Esophagus muscularis mucosa (tissue), 4 donors: ENCODE data around the gene AFAP1L2.

Source experiments
- EP300 ChIP-seq: sonication (generic); formaldehyde crosslinking; IDR thresholded peaks from one replicate; pipeline ENCODE4 v1.6.1; 2017; ENCODE audit warnings: antibody characterized with exemption
- POLR2A ChIP-seq: fragments of 450-650 bp; IDR thresholded peaks from one replicate; pipeline ENCODE4 v1.6.1; 2017; ENCODE audit warnings: antibody characterized with exemption, moderate library complexity, mild to moderate bottlenecking, low read depth
- POLR2AphosphoS5 ChIP-seq, 2 donors: sonication (generic); formaldehyde crosslinking; IDR thresholded peaks; one replicate each; pipeline ENCODE4 v1.6.1; 2017; ENCODE audit warnings: antibody characterized with exemption in 2 of 2
- TF ChIP-seq, protein P1 (sequence below), 3 experiments: fragments of 200-600 bp in 2 of 3; fragments of 450-650 bp in 1 of 3; sonication (generic) in 2 of 3; IDR thresholded peaks; one replicate each; pipeline ENCODE4 v1.5.1; 2017 to 2019; ENCODE audit warnings: antibody characterized with exemption in 3 of 3, mild to moderate bottlenecking in 2 of 3, moderate library complexity in 1 of 3

DNA sequence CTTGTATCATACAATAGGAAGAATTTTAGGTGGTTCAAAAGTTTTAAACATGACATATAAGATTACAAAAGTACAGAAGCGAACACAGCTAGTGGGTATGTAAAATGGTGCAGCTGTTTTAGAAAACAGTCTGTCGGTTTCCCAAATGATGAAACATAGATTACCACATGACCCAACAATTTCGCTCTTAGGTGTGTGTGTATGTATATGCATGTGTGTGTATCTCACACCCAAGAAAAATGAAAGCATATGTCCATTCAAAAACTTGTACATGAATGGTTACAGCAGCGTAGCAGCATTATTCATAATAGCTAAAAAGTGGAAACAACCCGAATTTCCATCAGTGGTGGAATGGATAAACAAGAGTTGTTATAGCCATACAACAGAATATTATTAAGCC is 23.5 kb downstream of the AFAP1L2 start:
- TF ChIP-seq EP300 (no peak), POLR2AphosphoS5 (IDR thresholded peaks at IDR 0.05) (no peak), POLR2A (no peak)
- TF ChIP-seq, protein P1, sequence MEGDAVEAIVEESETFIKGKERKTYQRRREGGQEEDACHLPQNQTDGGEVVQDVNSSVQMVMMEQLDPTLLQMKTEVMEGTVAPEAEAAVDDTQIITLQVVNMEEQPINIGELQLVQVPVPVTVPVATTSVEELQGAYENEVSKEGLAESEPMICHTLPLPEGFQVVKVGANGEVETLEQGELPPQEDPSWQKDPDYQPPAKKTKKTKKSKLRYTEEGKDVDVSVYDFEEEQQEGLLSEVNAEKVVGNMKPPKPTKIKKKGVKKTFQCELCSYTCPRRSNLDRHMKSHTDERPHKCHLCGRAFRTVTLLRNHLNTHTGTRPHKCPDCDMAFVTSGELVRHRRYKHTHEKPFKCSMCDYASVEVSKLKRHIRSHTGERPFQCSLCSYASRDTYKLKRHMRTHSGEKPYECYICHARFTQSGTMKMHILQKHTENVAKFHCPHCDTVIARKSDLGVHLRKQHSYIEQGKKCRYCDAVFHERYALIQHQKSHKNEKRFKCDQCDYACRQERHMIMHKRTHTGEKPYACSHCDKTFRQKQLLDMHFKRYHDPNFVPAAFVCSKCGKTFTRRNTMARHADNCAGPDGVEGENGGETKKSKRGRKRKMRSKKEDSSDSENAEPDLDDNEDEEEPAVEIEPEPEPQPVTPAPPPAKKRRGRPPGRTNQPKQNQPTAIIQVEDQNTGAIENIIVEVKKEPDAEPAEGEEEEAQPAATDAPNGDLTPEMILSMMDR (IDR thresholded peaks at IDR 0.05): no peak
